K562 (cell line): ENCODE results near the gene ATP6V0E1. TPM values are rescaled to one million over a fixed set of nuclear protein-coding genes. Genes with fewer than 3 reads are reported as not detected.
A peak's percentile ranks its signal among the peaks of the same experiment; 100 is the strongest.

ENCODE experiments used
- ARID4B ChIP-seq: sonication (generic); formaldehyde crosslinking; IDR thresholded peaks from 2 replicates; pipeline ENCODE4 v1.8.0; 2022; ENCODE audit warnings: mild to moderate bottlenecking, missing genetic modification reagents
- BCOR ChIP-seq: fragments of 450-650 bp; IDR thresholded peaks from 2 replicates; pipeline ENCODE4 v1.6.1; 2016
- CHCHD3 ChIP-seq: fragments of 250-450 bp; sonication (Bioruptor Pico); IDR thresholded peaks from 2 replicates; pipeline ENCODE4 v2.1.2; 2022; ENCODE audit warnings: mild to moderate bottlenecking
- COPS2 ChIP-seq: fragments of 450-650 bp; conservative IDR thresholded peaks from 2 replicates; pipeline ENCODE4 v1.6.1; 2016; ENCODE audit warnings: mild to moderate bottlenecking, moderate library complexity
- EGR1 ChIP-seq: fragments of 450-650 bp; conservative IDR thresholded peaks from 2 replicates; pipeline ENCODE4 v1.6.1; 2017; ENCODE audit warnings: mild to moderate bottlenecking
- ELF2 ChIP-seq: fragments of 250-450 bp; sonication (Bioruptor Pico); IDR thresholded peaks from 2 replicates; pipeline ENCODE4 v1.5.0; 2021; ENCODE audit warnings: mild to moderate bottlenecking
- GTF2B ChIP-seq: IDR thresholded peaks from 2 replicates; pipeline ENCODE4 v1.6.1; 2011; ENCODE audit not compliant: insufficient read length; ENCODE audit errors: extremely low read depth
- KLF13 ChIP-seq: fragments of 450-650 bp; IDR thresholded peaks from 2 replicates; pipeline ENCODE4 v1.6.1; 2016; ENCODE audit warnings: missing genetic modification characterization, low read depth, mild to moderate bottlenecking, missing compliant biosample characterization, moderate library complexity, borderline replicate concordance
- MEIS2 ChIP-seq: fragments of 450-650 bp; IDR thresholded peaks from 2 replicates; pipeline ENCODE4 v1.6.1; 2014; ENCODE audit warnings: mild to moderate bottlenecking; ENCODE audit not compliant: partially characterized antibody
- NCOA4 ChIP-seq: fragments of 450-650 bp; IDR thresholded peaks from 2 replicates; pipeline ENCODE4 v1.6.1; 2018; ENCODE audit warnings: mild to moderate bottlenecking; ENCODE audit not compliant: partially characterized antibody
- PATZ1 ChIP-seq: fragments of 250-450 bp; sonication (Bioruptor Pico); IDR thresholded peaks from 2 replicates; pipeline ENCODE4 v1.5.0; 2020; ENCODE audit warnings: mild to moderate bottlenecking, borderline replicate concordance
- PHF20 ChIP-seq: fragments of 450-650 bp; IDR thresholded peaks from 2 replicates; pipeline ENCODE4 v1.6.1; 2018; ENCODE audit not compliant: partially characterized antibody
- SNAPC5 ChIP-seq: fragments of 250-450 bp; sonication (Bioruptor Pico); IDR thresholded peaks from 2 replicates; pipeline ENCODE4 v1.8.0; 2021; ENCODE audit warnings: moderate library complexity, mild to moderate bottlenecking, inconsistent platforms
- TCF7 ChIP-seq: sonication (generic); IDR thresholded peaks from 2 replicates; pipeline ENCODE4 v1.6.1; 2016; ENCODE audit warnings: antibody characterized with exemption, borderline replicate concordance
- TOE1 ChIP-seq, 2 experiments: fragments of 450-650 bp in 1 of 2; sonication (generic) in 1 of 2; formaldehyde crosslinking in 1 of 2; IDR thresholded peaks; 2 replicates each; pipeline versions ENCODE4 v1.7.1 to v1.8.0; 2016 to 2022; ENCODE audit warnings: borderline replicate concordance in 2 of 2, mild to moderate bottlenecking in 2 of 2, antibody characterized with exemption in 1 of 2, inconsistent platforms in 1 of 2, low read depth in 1 of 2, missing genetic modification reagents in 1 of 2, moderate library complexity in 1 of 2
- TRIM24 ChIP-seq, 2 experiments: fragments of 450-650 bp; IDR thresholded peaks; 2 replicates each; pipeline ENCODE4 v1.6.1; 2016
- YY1 ChIP-seq, 3 experiments: IDR thresholded peaks; 2 replicates each; pipeline ENCODE4 v1.6.1; 2011; ENCODE audit warnings: low read length in 2 of 3, mild to moderate bottlenecking in 2 of 3, moderate library complexity in 2 of 3, borderline replicate concordance in 1 of 3, control low read depth in 1 of 3, low read depth in 1 of 3; ENCODE audit not compliant: insufficient read depth in 3 of 3, insufficient replicate concordance in 2 of 3, control insufficient read depth in 1 of 3, insufficient read length in 1 of 3; ENCODE audit errors: extremely low read depth in 1 of 3
- ZBED1 ChIP-seq: IDR thresholded peaks from 2 replicates; pipeline ENCODE4 v1.6.1; 2014
- ZNF174 ChIP-seq: fragments of 250-450 bp; sonication (Bioruptor Pico); IDR thresholded peaks from 2 replicates; pipeline ENCODE4 v1.4.0; 2020; ENCODE audit warnings: mild to moderate bottlenecking
- ZNF184 ChIP-seq: sonication (generic); formaldehyde crosslinking; IDR thresholded peaks from 2 replicates; pipeline ENCODE4 v1.5.0; 2020; ENCODE audit warnings: missing genetic modification reagents
- ZSCAN32 ChIP-seq: fragments of 450-650 bp; formaldehyde crosslinking; IDR thresholded peaks from 2 replicates; pipeline ENCODE4 v1.4.0; 2020; ENCODE audit warnings: mild to moderate bottlenecking, moderate library complexity
- polyA plus RNA-seq, 8 experiments: library from polyadenylated mRNA; depleted of rRNA in 4 of 8; stranded (reverse) in 5 of 8; unstranded in 3 of 8; fragments of >200 nt; fragmentation: Nextera tagmentation in 2 of 8; fragmentation: Illumina TruSeq in 1 of 8; extraction: Ambion mirVana in 2 of 8; extraction: Trizol in 1 of 8; gene quantifications; 2 replicates each; pipeline versions ENCODE4 v1.2.1 to v1.2.3, GENCODE V29; 2011 to 2014; ENCODE audit warnings: inconsistent platforms in 1 of 8, missing spikeins in 1 of 8
- total RNA-seq, 7 experiments: library from RNA; depleted of rRNA in 6 of 7; stranded (reverse); fragments of >200 nt in 6 of 7; fragmentation: Illumina TruSeq in 2 of 7; extraction: Trizol in 2 of 7; gene quantifications; 2 replicates each; pipeline versions ENCODE4 v1.2.1 to v1.2.3, GENCODE V29; 2011 to 2021; ENCODE audit warnings: low replicate concordance in 1 of 7

The ATP6V0E1 gene
- total and polyA plus RNA-seq, 9 of the 15 experiments (the other 6 are each of a cell fraction or from before 2014, with no cell fraction given), result 63.8 to 395 (median 112) TPM

GRCh38 chr5:172983542-172984243 lies at the start of gene ATP6V0E1 (continued):
- TF ChIP-seq ARID4B (CRISPR knock-in tag), result peak; percentile 88
- TF ChIP-seq TRIM24 (IDR thresholded peaks at IDR 0.05), result no peak
- TF ChIP-seq GTF2B, result no peak
- TF ChIP-seq PATZ1 (CRISPR knock-in tag), result no peak
- TF ChIP-seq YY1 (IDR thresholded peaks at IDR 0.05; ENCODE audit: borderline replicate concordance in 1 of 3, control insufficient read depth in 1 of 3, extremely low read depth in 1 of 3, insufficient read depth in 3 of 3, insufficient read length in 1 of 3, insufficient replicate concordance in 2 of 3, low read depth in 1 of 3, low read length in 2 of 3), result peak; percentile 29 to 69 (median 64)
- TF ChIP-seq KLF13, result peak; percentile 24; the same call in 1 of the 2 replicates
- TF ChIP-seq BCOR, result no peak
- peak; percentile 44 for TF ChIP-seq MEIS2
- no peak for TF ChIP-seq ZNF174
- TF ChIP-seq NCOA4, result no peak
- TF ChIP-seq ZNF184, result no peak
- 0 out of 2 replicates have a peak, but pooled peaks have one; percentile 22 for TF ChIP-seq TCF7
- TF ChIP-seq TOE1 (IDR thresholded peaks at IDR 0.05; ENCODE audit: borderline replicate concordance), result peak; percentile 96
- no peak for TF ChIP-seq TOE1 (CRISPR knock-in tag; IDR thresholded peaks at IDR 0.05; ENCODE audit: borderline replicate concordance, low read depth)
- no peak for TF ChIP-seq ZSCAN32 (CRISPR knock-in tag)
- no peak for TF ChIP-seq CHCHD3 (CRISPR knock-in tag)
- TF ChIP-seq SNAPC5 (CRISPR knock-in tag), result no peak
- peak; percentile 23 for TF ChIP-seq PHF20
- TF ChIP-seq ZBED1, result 0 out of 2 replicates have a peak, but pooled peaks have one; percentile 10
- no peak for TF ChIP-seq COPS2
- peak; percentile 84 for TF ChIP-seq ELF2
- no peak; the same call in 1 of the 2 replicates for TF ChIP-seq EGR1
